GM10248 (cell line): ENCODE results near the gene PDS5B.

ENCODE experiments used
- CTCF ChIA-PET: fragments of 300-600 bp; sonication (Branson Sonifier 250); formaldehyde crosslinking; extraction: SDS; loops from one replicate; lab custom pipeline; 2021; ENCODE audit warnings: antibody characterized with exemption; lab: Yijun Ruan, JAX
- POLR2A ChIA-PET: fragments of 350-650 bp; sonication (Branson Sonifier 250); formaldehyde crosslinking; extraction: SDS; loops from one replicate; lab custom pipeline; 2020; ENCODE audit warnings: antibody characterized with exemption; lab: Yijun Ruan, JAX
- DNase-seq: peaks from one replicate; pipeline ENCODE4 v3.0.0; 2012; ENCODE audit errors: extremely low spot score
- CTCF ChIP-seq: IDR thresholded peaks from 2 replicates; pipeline ENCODE4 v1.5.1; 2012; ENCODE audit warnings: mild to moderate bottlenecking, low read depth; ENCODE audit errors: extremely low read depth, missing control alignments, control extremely low read depth

Gene PDS5B

GRCh38 chr13:32588736-32589135 is 2.5 kb downstream of the PDS5B start:
- ChIA-PET POLR2A (no interaction called here), CTCF (interaction anchor here (1.5 to 4.4 kb wide), 7 partner anchors 8 to 273 kb away, joined by 4 to 24 read pairs (median 14); no protein-coding TSS in a partner anchor)
- no peak for DNase-seq
- no peak for TF ChIP-seq CTCF

- ChIA-PET CTCF (interaction anchor here (1.2 to 4.4 kb wide), 4 partner anchors 9 to 69 kb away, joined by 3 to 14 read pairs (median 6); no protein-coding TSS in a partner anchor), POLR2A (no interaction called here)
- TF ChIP-seq CTCF = no peak
- no peak for DNase-seq
Observed at GRCh38 chr13:32589471-32589870, 3.2 kb downstream of the PDS5B start.

GRCh38 chr13:32590266-32590665 is 4.0 kb downstream of the PDS5B start:
- DNase-seq = no peak
- POLR2A ChIA-PET = no interaction called here
- TF ChIP-seq CTCF = no peak
- CTCF ChIA-PET = interaction anchor here (1.0 to 4.4 kb wide), 7 partner anchors 10 to 953 kb away, joined by 3 to 14 read pairs (median 5); no protein-coding TSS in a partner anchor

GRCh38 chr13:32592082-32592481 is 5.8 kb downstream of the PDS5B start:
- no peak for TF ChIP-seq CTCF
- no peak for DNase-seq
- ChIA-PET CTCF (interaction anchor here (1.0 to 4.4 kb wide), 4 partner anchors 12 to 76 kb away, joined by 3 to 14 read pairs (median 4); no protein-coding TSS in a partner anchor), POLR2A (interaction anchor here (0.5 kb wide), 1 partner anchor 567 kb away, joined by 3 read pairs; no protein-coding TSS in a partner anchor)

- no peak for DNase-seq
- no peak for TF ChIP-seq CTCF
- ChIA-PET POLR2A (no interaction called here), CTCF (interaction anchor here (0.9 kb wide), 1 partner anchor 56 kb away, joined by 3 read pairs; no protein-coding TSS in a partner anchor)
Observed at GRCh38 chr13:32594157-32594738, 8.0 kb downstream of the PDS5B start.

GRCh38 chr13:32595306-32595705 is 9.1 kb downstream of the PDS5B start:
- TF ChIP-seq CTCF = no peak
- CTCF ChIA-PET = no interaction called here
- POLR2A ChIA-PET = no interaction called here
- no peak for DNase-seq
